Measurements from ENCODE around the gene TEKT3. TPM values are rescaled to one million over a fixed set of nuclear protein-coding genes. Genes with fewer than 3 reads are reported as not detected.

The TEKT3 gene
- total RNA-seq, 1 donor from 2014 or later: not detected

GRCh38 chr17:15263680-15264079, 77.7 kb downstream of the TEKT3 start:
- peaks cover 24% of the 10 kb centered on the region for H3K27me3 ChIP-seq (ENCODE audit: control insufficient read depth, insufficient read depth, low read length)
- H3K4me3 ChIP-seq (ENCODE audit: low read depth, low read length): no peak overlapping the region
- FAIRE-seq (no peak), DNase-seq (ENCODE audit: low read depth) (no peak)
- TF ChIP-seq CTCF (IDR thresholded peaks at IDR 0.05; ENCODE audit: insufficient read depth, low read length, severe bottlenecking): no peak
- no peaks in the 10 kb centered on the region for H3K36me3 ChIP-seq (ENCODE audit: control insufficient read depth, insufficient read depth, low read length)

DNA sequence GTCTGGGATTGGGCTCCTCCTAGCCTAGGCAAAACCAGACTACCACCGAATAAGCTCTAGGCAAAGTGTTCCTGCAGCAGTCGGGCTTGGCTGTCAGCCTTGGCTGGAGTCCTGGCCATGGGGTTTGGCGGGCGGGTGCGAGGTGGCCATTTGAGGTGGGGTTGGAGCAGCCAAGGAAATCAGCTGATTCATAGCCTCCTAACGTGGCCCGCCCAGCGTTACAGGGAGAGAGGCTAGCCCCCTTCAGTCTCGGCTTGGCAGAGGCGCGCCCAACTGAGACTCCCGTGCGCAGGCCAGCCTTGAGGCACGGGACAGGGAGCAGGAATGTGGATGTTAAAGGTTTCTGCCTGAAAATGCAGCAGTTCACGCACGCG, 78.2 kb downstream of the TEKT3 start:
- no peak for TF ChIP-seq CTCF (IDR thresholded peaks at IDR 0.05; ENCODE audit: insufficient read depth, low read length, severe bottlenecking)
- DNase-seq (ENCODE audit: low read depth) (no peak), FAIRE-seq (no peak)
- Histone ChIP-seq H3K27me3 (ENCODE audit: control insufficient read depth, insufficient read depth, low read length) (peaks cover 22% of the 10 kb centered on the region), H3K36me3 (ENCODE audit: control insufficient read depth, insufficient read depth, low read length) (no peaks in the 10 kb centered on the region), H3K4me3 (ENCODE audit: low read depth, low read length) (no peak overlapping the region)

DNA sequence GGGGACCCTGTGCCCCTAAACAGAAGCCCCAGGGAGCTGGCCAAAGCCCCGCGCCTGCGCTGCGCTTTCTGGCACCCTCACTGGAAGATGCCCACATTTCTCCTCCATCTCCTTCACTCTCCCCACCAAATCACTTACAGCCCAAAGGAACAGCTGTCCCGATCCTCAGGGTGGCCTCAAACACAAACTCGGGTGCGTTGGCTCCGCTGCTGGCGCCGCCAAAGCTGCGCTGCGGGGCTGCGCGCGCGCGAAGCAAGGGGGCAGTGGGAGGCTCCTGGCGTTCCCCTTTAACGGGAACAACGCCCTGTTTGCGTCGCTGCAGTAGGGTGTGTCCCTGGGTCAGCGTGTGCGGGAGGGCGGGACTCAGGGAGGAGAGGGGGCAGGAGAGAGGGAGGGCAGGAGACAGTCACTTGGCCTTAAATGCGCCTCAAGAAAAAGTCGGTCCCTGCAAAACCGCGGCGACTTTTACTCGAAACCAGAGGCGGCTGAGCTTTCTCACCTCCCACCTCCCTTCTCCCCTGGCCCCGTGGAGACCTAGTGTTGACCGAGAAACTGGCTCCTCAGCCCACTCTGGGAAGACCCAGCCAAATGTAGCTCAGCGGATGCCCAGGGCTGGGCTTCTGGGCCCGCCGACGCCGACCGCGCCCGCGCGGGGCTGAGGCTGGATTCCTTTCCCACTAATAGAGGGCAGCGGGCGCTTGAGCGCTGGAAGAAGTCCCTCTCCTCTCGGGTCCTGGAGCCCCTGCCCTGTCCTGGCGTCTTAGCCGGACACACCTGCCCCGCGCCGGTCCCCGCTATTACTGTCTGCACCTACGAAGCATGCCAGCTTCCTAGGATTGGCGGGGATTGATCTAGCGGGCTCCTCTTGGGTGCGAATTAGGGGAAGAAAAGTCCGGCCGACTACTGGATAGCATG, 78.8 kb downstream of the TEKT3 start:
- H3K36me3 ChIP-seq (ENCODE audit: control insufficient read depth, insufficient read depth, low read length): no peaks in the 10 kb centered on the region
- no peak for TF ChIP-seq CTCF (IDR thresholded peaks at IDR 0.05; ENCODE audit: insufficient read depth, low read length, severe bottlenecking)
- FAIRE-seq (no peak), DNase-seq (ENCODE audit: low read depth) (peak; percentile 20)
- no peak overlapping the region for H3K4me3 ChIP-seq (ENCODE audit: low read depth, low read length)
- peaks cover 22% of the 10 kb centered on the region for H3K27me3 ChIP-seq (ENCODE audit: control insufficient read depth, insufficient read depth, low read length)

- FAIRE-seq (no peak), DNase-seq (ENCODE audit: low read depth) (no peak)
- no peaks in the 10 kb centered on the region for H3K36me3 ChIP-seq (ENCODE audit: control insufficient read depth, insufficient read depth, low read length)
- H3K4me3 ChIP-seq (ENCODE audit: low read depth, low read length): no peak overlapping the region
- H3K27me3 ChIP-seq (ENCODE audit: control insufficient read depth, insufficient read depth, low read length): peaks cover 22% of the 10 kb centered on the region
- no peak for TF ChIP-seq CTCF (IDR thresholded peaks at IDR 0.05; ENCODE audit: insufficient read depth, low read length, severe bottlenecking)
Measured at GRCh38 chr17:15261802-15262290, 79.6 kb downstream of the TEKT3 start.

GRCh38 chr17:15261258-15261801, 80.1 kb downstream of the TEKT3 start:
- H3K4me3 ChIP-seq (ENCODE audit: low read depth, low read length): no peak overlapping the region
- no peak for DNase-seq (ENCODE audit: low read depth)
- no peak for TF ChIP-seq CTCF (IDR thresholded peaks at IDR 0.05; ENCODE audit: insufficient read depth, low read length, severe bottlenecking)
- peaks cover 22% of the 10 kb centered on the region for H3K27me3 ChIP-seq (ENCODE audit: control insufficient read depth, insufficient read depth, low read length)
- no peaks in the 10 kb centered on the region for H3K36me3 ChIP-seq (ENCODE audit: control insufficient read depth, insufficient read depth, low read length)
- no peak for FAIRE-seq

Measured in bronchial epithelial cell (primary cell).